Esophagus muscularis mucosa (tissue), 3 donors: ENCODE results near the gene RHCG.

ENCODE experiments used
- CTCF ChIP-seq, 3 experiments: fragments of 200-600 bp in 2 of 3; fragments of 450-650 bp in 1 of 3; sonication (generic) in 2 of 3; IDR thresholded peaks; one replicate each; pipeline ENCODE4 v1.5.1; 2017 to 2019; ENCODE audit warnings: antibody characterized with exemption in 3 of 3, mild to moderate bottlenecking in 2 of 3, moderate library complexity in 1 of 3
- POLR2A ChIP-seq: fragments of 450-650 bp; IDR thresholded peaks from one replicate; pipeline ENCODE4 v1.6.1; 2017; ENCODE audit warnings: antibody characterized with exemption, moderate library complexity, mild to moderate bottlenecking, low read depth

GRCh38 chr15:89492934-89493631 is 3.3 kb downstream of the RHCG start:
- TF ChIP-seq CTCF (IDR thresholded peaks at IDR 0.05) (no peak), POLR2A (no peak)
